Glutamatergic neuron (in vitro differentiated cells): ENCODE measurements around the gene AMPH. TPM values are rescaled to one million over a fixed set of nuclear protein-coding genes. Genes with fewer than 3 reads are reported as not detected.

Source experiments
- DNase-seq: peaks from one replicate; pipeline ENCODE4 v3.0.0; 2022
- H3K27ac Mint-ChIP-seq: one replicate; pipeline ENCODE4 v1.8.0; 2020; ENCODE audit warnings: mild to moderate bottlenecking, mixed read lengths, inconsistent platforms; ENCODE audit not compliant: unreplicated experiment
- H3K27me3 Mint-ChIP-seq: one replicate; pipeline ENCODE4 v1.8.0; 2020; ENCODE audit warnings: mild to moderate bottlenecking, moderate library complexity, mixed read lengths, inconsistent platforms; ENCODE audit not compliant: unreplicated experiment
- H3K36me3 Mint-ChIP-seq: one replicate; pipeline ENCODE4 v1.8.0; 2020; ENCODE audit warnings: mild to moderate bottlenecking, mixed read lengths, inconsistent platforms; ENCODE audit not compliant: unreplicated experiment
- H3K4me1 Mint-ChIP-seq: one replicate; pipeline ENCODE4 v1.8.0; 2020; ENCODE audit warnings: mild to moderate bottlenecking, low read depth, mixed read lengths, inconsistent platforms; ENCODE audit not compliant: unreplicated experiment
- H3K4me3 Mint-ChIP-seq: one replicate; pipeline ENCODE4 v1.8.0; 2020; ENCODE audit warnings: mild to moderate bottlenecking, mixed read lengths, inconsistent platforms; ENCODE audit not compliant: unreplicated experiment
- H3K9me3 Mint-ChIP-seq: one replicate; pipeline ENCODE4 v1.8.0; 2020; ENCODE audit warnings: mild to moderate bottlenecking, moderate library complexity, mixed read lengths, inconsistent platforms; ENCODE audit not compliant: unreplicated experiment
- total RNA-seq: library from RNA; stranded (reverse); fragmentation: NEBNext Ultra II Directional; extraction: Animal tissue kit (Norgen Biotek cat#: 25700); gene quantifications from one replicate; pipeline ENCODE4 v1.2.1, GENCODE V29; 2021; ENCODE audit not compliant: unreplicated experiment
- TF ChIP-seq, protein P1 (sequence below): fragments of 200-600 bp; sonication (generic); IDR thresholded peaks from one replicate; pipeline ENCODE4 v1.5.0; 2021; ENCODE audit not compliant: partially characterized antibody, unreplicated experiment

AMPH gene
- total RNA-seq, 1 donor from 2014 or later: 9.4 TPM

DNA sequence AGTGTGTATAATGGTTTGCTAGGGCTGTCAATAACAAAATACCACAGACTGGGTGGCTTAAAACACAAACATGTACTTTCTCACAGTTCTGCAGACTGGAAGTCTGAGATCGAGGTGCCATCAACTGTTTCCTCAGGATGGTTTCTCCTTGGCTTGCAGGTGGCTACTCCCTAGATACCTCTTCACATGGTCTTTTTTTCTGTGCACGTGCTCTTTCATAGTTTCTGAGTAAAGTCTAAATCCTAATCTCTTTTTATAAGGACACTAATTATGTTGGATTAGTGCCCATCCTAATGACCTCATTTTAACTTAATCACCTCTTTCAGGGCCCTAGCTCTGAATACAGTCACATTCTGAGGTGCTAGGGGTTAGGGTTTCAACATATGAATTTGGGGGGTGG is 65.9 kb downstream of the AMPH start:
- Mint-ChIP-seq H3K4me3 (no peak overlapping the region), H3K27ac (no peak overlapping the region), H3K4me1 (no peaks in the 10 kb centered on the region), H3K27me3 (peaks cover 2% of the 10 kb centered on the region), H3K9me3 (peaks cover 3% of the 10 kb centered on the region), H3K36me3 (no peaks in the 10 kb centered on the region)
- TF ChIP-seq, protein P1, sequence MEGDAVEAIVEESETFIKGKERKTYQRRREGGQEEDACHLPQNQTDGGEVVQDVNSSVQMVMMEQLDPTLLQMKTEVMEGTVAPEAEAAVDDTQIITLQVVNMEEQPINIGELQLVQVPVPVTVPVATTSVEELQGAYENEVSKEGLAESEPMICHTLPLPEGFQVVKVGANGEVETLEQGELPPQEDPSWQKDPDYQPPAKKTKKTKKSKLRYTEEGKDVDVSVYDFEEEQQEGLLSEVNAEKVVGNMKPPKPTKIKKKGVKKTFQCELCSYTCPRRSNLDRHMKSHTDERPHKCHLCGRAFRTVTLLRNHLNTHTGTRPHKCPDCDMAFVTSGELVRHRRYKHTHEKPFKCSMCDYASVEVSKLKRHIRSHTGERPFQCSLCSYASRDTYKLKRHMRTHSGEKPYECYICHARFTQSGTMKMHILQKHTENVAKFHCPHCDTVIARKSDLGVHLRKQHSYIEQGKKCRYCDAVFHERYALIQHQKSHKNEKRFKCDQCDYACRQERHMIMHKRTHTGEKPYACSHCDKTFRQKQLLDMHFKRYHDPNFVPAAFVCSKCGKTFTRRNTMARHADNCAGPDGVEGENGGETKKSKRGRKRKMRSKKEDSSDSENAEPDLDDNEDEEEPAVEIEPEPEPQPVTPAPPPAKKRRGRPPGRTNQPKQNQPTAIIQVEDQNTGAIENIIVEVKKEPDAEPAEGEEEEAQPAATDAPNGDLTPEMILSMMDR: no peak
- DNase-seq: no peak

- no peak overlapping the region for H3K4me3 Mint-ChIP-seq
- peaks cover 3% of the 10 kb centered on the region for H3K9me3 Mint-ChIP-seq
- H3K27me3 Mint-ChIP-seq: peaks cover 2% of the 10 kb centered on the region
- DNase-seq: no peak
- H3K4me1 Mint-ChIP-seq: no peaks in the 10 kb centered on the region
- TF ChIP-seq, protein P1: no peak
- H3K36me3 Mint-ChIP-seq: no peaks in the 10 kb centered on the region
- no peak overlapping the region for H3K27ac Mint-ChIP-seq
Measured at GRCh38 chr7:38563741-38564140, 67.4 kb downstream of the AMPH start.

GRCh38 chr7:38561166-38561565 is 70.0 kb downstream of the AMPH start:
- no peaks in the 10 kb centered on the region for H3K4me1 Mint-ChIP-seq
- peaks cover 4% of the 10 kb centered on the region for H3K27me3 Mint-ChIP-seq
- H3K9me3 Mint-ChIP-seq: no peaks in the 10 kb centered on the region
- H3K36me3 Mint-ChIP-seq: no peaks in the 10 kb centered on the region
- no peak overlapping the region for H3K4me3 Mint-ChIP-seq
- no peak overlapping the region for H3K27ac Mint-ChIP-seq
- TF ChIP-seq, protein P1: no peak
- no peak for DNase-seq

- Mint-ChIP-seq H3K36me3 (no peaks in the 10 kb centered on the region), H3K27ac (no peak overlapping the region), H3K9me3 (no peaks in the 10 kb centered on the region), H3K27me3 (peaks cover 4% of the 10 kb centered on the region), H3K4me1 (no peaks in the 10 kb centered on the region), H3K4me3 (no peak overlapping the region)
- DNase-seq: no peak
- TF ChIP-seq, protein P1: no peak
Measured at GRCh38 chr7:38558761-38559345, 72.3 kb downstream of the AMPH start.

- peaks cover 6% of the 10 kb centered on the region for H3K4me1 Mint-ChIP-seq
- no peaks in the 10 kb centered on the region for H3K9me3 Mint-ChIP-seq
- peaks cover 7% of the 10 kb centered on the region for H3K27me3 Mint-ChIP-seq
- TF ChIP-seq, protein P1: no peak
- H3K27ac Mint-ChIP-seq: no peak overlapping the region
- DNase-seq: no peak
- H3K36me3 Mint-ChIP-seq: no peaks in the 10 kb centered on the region
- H3K4me3 Mint-ChIP-seq: no peak overlapping the region
Measured at GRCh38 chr7:38554586-38554985, 76.6 kb downstream of the AMPH start.
